Gastrocnemius medialis (tissue), 4 donors: ENCODE measurements around the gene ATP10B. TPM values are rescaled to one million over a fixed set of nuclear protein-coding genes. Genes with fewer than 3 reads are reported as not detected.

Experiments
- ATAC-seq, 2 donors: fragments of 150-250 bp; one replicate each; pipeline ENCODE4 v1.9.1; 2016
- DNase-seq, 2 donors: peaks; one replicate each; pipeline ENCODE4 v3.0.0-alpha.2; 2019
- H3K27ac ChIP-seq, 4 donors: fragments of 200-600 bp; sonication (generic); 1 replicate in 1 of 4; 2 replicates in 3 of 4; pipeline ENCODE4 v1.5.1; 2016 to 2018; ENCODE audit warnings: mild to moderate bottlenecking in 2 of 4, moderate library complexity in 1 of 4
- H3K27me3 ChIP-seq, 3 donors: fragments of 200-600 bp; sonication (generic) in 2 of 3; 1 replicate in 1 of 3; 2 replicates in 2 of 3; pipeline versions ENCODE4 v1.5.1 to v1.6.0; 2016 to 2019; ENCODE audit warnings: mild to moderate bottlenecking in 1 of 3, moderate library complexity in 1 of 3
- H3K36me3 ChIP-seq, 2 donors: fragments of 200-600 bp; sonication (generic) in 1 of 2; one replicate each; pipeline ENCODE4 v1.5.1; 2017 to 2018
- H3K4me1 ChIP-seq, 2 donors: fragments of 200-600 bp; sonication (generic) in 1 of 2; one replicate each; pipeline ENCODE4 v1.5.1; 2016 to 2017; ENCODE audit warnings: mild to moderate bottlenecking in 2 of 2
- H3K4me3 ChIP-seq, 4 donors: fragments of 200-600 bp; sonication (generic) in 3 of 4; 1 replicate in 1 of 4; 2 replicates in 3 of 4; pipeline ENCODE4 v1.5.1; 2016 to 2019; ENCODE audit warnings: mild to moderate bottlenecking in 2 of 4
- H3K9me3 ChIP-seq, 3 donors: fragments of 200-600 bp; sonication (generic) in 2 of 3; 1 replicate in 1 of 3; 2 replicates in 2 of 3; pipeline ENCODE4 v1.5.1; 2016 to 2019
- POLR2A ChIP-seq, 2 donors: fragments of 450-650 bp; IDR thresholded peaks; one replicate each; pipeline ENCODE4 v1.6.1; 2017; ENCODE audit warnings: antibody characterized with exemption in 2 of 2, mild to moderate bottlenecking in 2 of 2, moderate library complexity in 2 of 2
- in situ Hi-C, 4 donors: fragments of 200-750 bp; cut with MboI; loops; one replicate each; pipeline versions ENCODE4 v1.15.0 to v1.8.0; 2017; ENCODE audit warnings: low sequenced_read_pairs in 4 of 4
- intact Hi-C: fragments of 100-400 bp; cut with DNase I; formaldehyde crosslinking; loops from one replicate; pipeline ENCODE4 v1.15.1; 2023; ENCODE audit warnings: low total_unique reads
- total RNA-seq, 4 donors: library from RNA; depleted of rRNA; stranded (reverse); fragments of >200 nt; gene quantifications; one replicate each; pipeline versions ENCODE4 v1.1.0 to v1.2.3, GENCODE V29; 2016
- TF ChIP-seq, protein P1 (sequence below), 5 experiments: fragments of 450-650 bp in 3 of 5; fragments of 200-600 bp in 2 of 5; sonication (generic) in 2 of 5; IDR thresholded peaks in 4 of 5; conservative IDR thresholded peaks in 1 of 5; 1 replicate in 4 of 5; 2 replicates in 1 of 5; pipeline ENCODE4 v1.5.1; 2016 to 2019; ENCODE audit warnings: antibody characterized with exemption in 5 of 5, mild to moderate bottlenecking in 3 of 5, moderate library complexity in 3 of 5

ATP10B gene
- total RNA-seq, 4 donors from 2014 or later = 0.63 TPM; not detected in 3

DNA sequence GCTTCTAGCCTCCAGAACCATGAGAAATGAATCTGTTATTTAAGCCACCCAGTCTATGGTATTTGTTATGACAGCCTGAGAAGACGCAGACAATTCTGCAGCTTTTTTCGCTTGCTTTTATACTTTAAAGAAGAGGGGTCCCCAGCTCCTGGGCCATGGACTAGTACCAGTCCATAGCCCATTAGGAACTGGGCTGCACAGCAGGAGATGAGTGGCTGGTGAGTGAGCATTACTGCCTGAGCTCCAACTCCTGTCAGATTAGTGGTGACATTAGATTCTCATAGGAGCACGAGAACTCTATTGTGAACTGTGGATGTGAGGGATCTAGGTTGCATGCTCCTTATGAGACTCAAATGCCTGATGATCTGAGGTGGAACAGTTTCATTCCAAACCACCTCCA is 278.7 kb downstream of the ATP10B start:
- Histone ChIP-seq H3K36me3 (no peaks in the 10 kb centered on the region), H3K9me3 (no peaks in the 10 kb centered on the region), H3K4me1 (no peaks in the 10 kb centered on the region), H3K27me3 (no peaks in the 10 kb centered on the region), H3K27ac (no peak overlapping the region), H3K4me3 (no peak overlapping the region)
- intact Hi-C loops (no loop called here), in situ Hi-C loops (no loop called here)
- TF ChIP-seq, protein P1, sequence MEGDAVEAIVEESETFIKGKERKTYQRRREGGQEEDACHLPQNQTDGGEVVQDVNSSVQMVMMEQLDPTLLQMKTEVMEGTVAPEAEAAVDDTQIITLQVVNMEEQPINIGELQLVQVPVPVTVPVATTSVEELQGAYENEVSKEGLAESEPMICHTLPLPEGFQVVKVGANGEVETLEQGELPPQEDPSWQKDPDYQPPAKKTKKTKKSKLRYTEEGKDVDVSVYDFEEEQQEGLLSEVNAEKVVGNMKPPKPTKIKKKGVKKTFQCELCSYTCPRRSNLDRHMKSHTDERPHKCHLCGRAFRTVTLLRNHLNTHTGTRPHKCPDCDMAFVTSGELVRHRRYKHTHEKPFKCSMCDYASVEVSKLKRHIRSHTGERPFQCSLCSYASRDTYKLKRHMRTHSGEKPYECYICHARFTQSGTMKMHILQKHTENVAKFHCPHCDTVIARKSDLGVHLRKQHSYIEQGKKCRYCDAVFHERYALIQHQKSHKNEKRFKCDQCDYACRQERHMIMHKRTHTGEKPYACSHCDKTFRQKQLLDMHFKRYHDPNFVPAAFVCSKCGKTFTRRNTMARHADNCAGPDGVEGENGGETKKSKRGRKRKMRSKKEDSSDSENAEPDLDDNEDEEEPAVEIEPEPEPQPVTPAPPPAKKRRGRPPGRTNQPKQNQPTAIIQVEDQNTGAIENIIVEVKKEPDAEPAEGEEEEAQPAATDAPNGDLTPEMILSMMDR (IDR thresholded peaks at IDR 0.05 in 4 of 5, conservative IDR thresholded peaks at IDR 0.05 in 1 of 5) = no peak
- TF ChIP-seq POLR2A (IDR thresholded peaks at IDR 0.05) = no peak
- ATAC-seq = no peak
- DNase-seq = no peak

DNA sequence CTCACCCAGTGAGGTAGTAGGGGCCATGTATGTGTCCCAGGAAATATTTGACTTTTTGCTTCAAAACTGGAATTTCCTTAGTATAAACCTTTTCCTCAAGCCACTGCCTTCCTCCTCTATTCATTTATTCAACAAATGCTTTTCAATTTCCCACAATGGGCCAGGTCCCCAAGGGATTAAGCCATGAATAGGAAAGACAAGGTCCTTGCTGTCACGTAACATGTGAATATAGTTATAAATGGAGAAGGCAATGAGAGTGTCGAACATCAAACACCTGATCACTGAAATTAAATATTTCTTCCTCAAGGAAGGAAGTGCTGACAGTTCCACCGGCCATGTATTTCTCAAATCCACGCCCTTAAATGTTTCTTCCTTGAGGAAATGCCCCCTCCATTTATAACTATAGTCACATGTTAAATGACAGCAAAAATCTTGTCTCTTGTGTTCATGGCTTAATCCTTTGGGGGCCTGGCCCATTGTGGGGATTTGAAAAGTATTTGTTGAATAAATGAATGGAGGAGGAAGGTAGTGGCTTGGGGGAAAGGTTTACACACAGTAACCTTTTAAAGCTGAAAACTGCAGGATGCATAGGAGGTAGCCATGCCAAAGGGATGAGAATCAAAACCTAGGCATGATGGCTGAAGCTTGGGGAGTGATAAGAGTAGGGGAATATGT is 284.8 kb downstream of the ATP10B start:
- H3K4me1 ChIP-seq = no peaks in the 10 kb centered on the region
- no peaks in the 10 kb centered on the region for H3K36me3 ChIP-seq
- H3K27ac ChIP-seq = no peak overlapping the region
- in situ Hi-C loops (no loop called here), intact Hi-C loops (no loop called here)
- ATAC-seq (no peak), DNase-seq (no peak)
- H3K4me3 ChIP-seq = no peak overlapping the region
- no peaks in the 10 kb centered on the region for H3K9me3 ChIP-seq
- TF ChIP-seq, protein P1 (IDR thresholded peaks at IDR 0.05 in 4 of 5, conservative IDR thresholded peaks at IDR 0.05 in 1 of 5) = no peak
- no peak for TF ChIP-seq POLR2A (IDR thresholded peaks at IDR 0.05)
- H3K27me3 ChIP-seq = no peaks in the 10 kb centered on the region

DNA sequence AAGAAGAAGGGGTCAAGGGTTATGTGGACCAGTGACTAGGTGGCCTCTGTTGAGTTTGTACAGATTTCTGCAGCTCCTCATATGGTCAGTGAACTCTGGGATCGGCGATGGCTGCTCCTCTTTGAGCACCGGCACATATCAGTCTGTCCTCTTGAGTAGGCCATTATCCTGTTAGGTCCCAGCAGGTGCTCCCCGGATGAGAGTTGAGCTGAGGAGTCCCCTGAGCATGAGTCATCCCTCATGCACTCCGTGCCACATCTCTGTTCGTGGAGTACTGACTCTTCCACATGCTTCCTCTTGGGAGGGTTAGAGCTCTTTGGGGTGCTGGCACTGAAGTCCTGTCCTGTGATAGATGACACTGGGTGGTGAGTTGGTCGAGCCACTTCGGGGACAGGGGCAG is 286.6 kb downstream of the ATP10B start:
- Histone ChIP-seq H3K36me3 (no peaks in the 10 kb centered on the region), H3K27ac (no peak overlapping the region), H3K4me3 (no peak overlapping the region), H3K27me3 (no peaks in the 10 kb centered on the region), H3K4me1 (no peaks in the 10 kb centered on the region), H3K9me3 (no peaks in the 10 kb centered on the region)
- ATAC-seq (no peak), DNase-seq (no peak)
- no peak for TF ChIP-seq POLR2A (IDR thresholded peaks at IDR 0.05)
- TF ChIP-seq, protein P1 (IDR thresholded peaks at IDR 0.05 in 4 of 5, conservative IDR thresholded peaks at IDR 0.05 in 1 of 5) = no peak
- intact Hi-C loops (no loop called here), in situ Hi-C loops (no loop called here)

DNA sequence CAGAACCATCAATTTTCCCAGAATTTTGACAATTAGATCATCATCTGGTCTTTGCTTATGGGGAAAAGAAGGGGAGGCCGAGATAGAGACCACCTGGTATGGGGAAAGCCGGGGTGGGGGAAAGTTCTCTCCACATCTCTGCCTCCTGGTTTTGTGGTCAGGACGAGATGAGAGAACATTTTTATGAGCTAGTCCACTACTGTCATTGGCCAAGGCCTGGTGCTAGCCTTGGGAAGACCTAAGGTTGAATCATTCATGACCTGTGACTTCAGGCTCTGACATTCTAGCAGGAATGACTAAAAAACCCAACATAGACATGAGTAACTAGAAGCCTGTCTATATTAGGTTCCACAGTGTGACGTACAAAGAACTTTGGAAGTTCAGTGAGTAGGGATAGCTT is 295.2 kb downstream of the ATP10B start:
- in situ Hi-C loops = no loop called here

More for the DNA sequence above, 295.2 kb downstream of the ATP10B start:
- no peaks in the 10 kb centered on the region for H3K36me3 ChIP-seq
- no peak for TF ChIP-seq POLR2A (IDR thresholded peaks at IDR 0.05)
- TF ChIP-seq, protein P1 (IDR thresholded peaks at IDR 0.05 in 4 of 5, conservative IDR thresholded peaks at IDR 0.05 in 1 of 5) = no peak
- H3K4me3 ChIP-seq = no peak overlapping the region
- intact Hi-C loops = no loop called here
- ATAC-seq (no peak), DNase-seq (no peak)
- no peaks in the 10 kb centered on the region for H3K9me3 ChIP-seq
- no peak overlapping the region for H3K27ac ChIP-seq
- no peaks in the 10 kb centered on the region for H3K27me3 ChIP-seq
- H3K4me1 ChIP-seq = no peaks in the 10 kb centered on the region
